NOMO-1 (cell line): ENCODE measurements around the gene CNNM4.

Source experiments
- DNase-seq, 2 experiments: peaks; one replicate each; lab custom pipeline; 2025; ENCODE audit not compliant: unreplicated experiment in 2 of 2; lab: John Stamatoyannopoulos, UW

CNNM4 gene

DNA sequence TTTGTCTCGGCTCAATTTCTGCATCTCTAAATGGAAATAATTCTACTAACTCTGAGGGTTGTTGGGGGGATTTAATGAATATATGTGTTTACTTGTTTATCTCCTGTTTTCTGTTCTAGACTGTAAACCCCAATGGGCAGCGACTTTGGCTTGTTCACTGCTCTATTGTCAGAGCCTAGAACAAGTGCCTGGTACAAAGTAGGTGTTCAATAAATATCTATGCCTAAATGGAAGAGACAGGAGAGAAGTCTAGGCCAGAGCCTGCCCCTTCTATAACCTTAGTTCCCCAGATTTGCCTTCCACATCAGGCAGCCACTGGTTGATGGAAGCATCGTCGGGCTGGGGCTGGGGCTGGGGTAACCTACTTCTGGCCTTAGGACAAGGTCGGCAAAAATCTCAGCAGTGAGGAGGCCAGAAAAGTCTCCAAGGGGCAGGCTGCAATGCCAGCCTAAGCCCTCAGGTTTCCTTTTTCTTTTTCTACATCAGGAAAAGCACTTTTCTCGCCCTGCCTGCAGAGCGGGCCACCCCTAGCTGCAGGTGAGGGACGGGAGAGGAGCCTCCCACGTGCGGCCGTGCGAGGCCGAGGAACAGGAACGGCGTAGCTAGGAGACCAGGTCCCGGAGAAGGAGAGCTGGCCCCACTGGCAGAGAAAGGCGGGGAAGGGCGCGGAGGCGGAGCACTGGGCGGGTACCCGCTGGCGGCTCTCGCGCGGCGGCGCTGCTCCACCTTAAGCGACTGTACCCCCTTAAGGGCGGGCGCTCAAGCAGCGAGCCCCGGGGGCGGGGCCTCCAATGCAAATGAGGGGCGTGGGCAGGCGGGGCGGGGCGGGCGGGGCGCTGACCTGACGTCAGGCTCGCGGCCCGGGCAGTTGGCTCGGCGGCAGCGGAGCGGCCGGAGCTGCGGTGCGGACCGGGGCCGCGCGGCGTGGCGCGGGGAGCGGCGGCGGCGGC, at the start of gene CNNM4:
Gene CNNM4, plus strand, starts transcription at position 867 of the 950 bp plus-strand sequence. CDS start 98 bp downstream, outside the sequence.
- DNase-seq: peak; percentile 79 to 96

DNA sequence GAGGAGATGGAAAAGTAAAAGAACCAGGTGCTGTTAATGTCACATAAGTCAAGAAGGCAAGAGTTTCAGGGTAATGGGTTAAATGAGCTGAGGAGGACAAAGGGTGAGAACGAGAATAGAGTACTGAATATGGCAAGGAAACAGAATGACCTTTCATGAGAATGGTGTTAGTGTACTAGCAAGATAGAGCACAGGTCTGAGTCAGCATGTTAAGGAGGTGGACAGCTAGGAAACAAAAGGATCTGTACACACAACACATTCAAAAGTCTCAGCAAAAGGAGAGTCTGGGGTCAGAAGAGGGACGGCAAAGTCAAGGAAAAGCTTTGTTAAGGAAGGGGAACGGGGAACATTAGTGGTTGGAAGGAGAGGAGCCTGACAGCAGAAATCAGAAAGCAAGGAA, 49.7 kb upstream of the CNNM4 start:
- DNase-seq: no peak

DNA sequence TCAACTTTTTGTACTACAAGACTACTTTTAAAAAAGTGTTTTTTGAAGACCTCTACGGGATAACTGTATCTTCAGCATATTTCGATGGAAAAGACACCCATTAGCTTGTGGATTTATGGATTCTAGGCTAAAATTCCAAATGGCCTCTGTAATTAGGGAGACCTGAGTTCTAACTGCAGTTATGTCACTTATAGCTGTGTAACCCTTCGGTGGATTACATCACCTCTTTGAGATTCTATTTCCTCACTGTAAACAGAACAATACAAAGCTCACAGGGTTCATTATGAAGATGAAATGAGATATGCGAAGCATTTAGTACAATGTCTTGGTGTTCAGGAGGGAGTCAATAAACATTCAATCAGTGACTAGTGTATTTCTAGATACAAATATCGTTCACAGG, 45.0 kb upstream of the CNNM4 start:
- no peak for DNase-seq

DNA sequence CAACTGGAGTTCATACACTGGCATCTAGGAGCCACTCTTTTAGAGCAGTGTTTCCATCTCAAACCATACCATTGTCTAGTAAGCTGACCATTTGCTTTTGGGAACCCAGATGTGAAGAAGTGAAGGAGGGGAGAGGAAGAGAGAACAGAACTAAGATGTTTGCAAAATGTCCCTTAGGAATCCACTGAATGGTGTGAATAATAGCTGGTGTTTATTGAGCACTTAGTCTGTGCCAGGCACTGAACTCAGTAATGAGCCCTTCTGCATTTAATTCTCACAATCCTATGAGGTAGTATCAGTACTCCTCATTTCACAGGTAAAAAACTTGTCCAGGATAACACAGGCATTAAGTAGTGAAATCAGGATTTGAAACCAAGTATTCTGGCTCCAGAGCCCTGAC, 44.3 kb upstream of the CNNM4 start:
- DNase-seq: no peak

DNA sequence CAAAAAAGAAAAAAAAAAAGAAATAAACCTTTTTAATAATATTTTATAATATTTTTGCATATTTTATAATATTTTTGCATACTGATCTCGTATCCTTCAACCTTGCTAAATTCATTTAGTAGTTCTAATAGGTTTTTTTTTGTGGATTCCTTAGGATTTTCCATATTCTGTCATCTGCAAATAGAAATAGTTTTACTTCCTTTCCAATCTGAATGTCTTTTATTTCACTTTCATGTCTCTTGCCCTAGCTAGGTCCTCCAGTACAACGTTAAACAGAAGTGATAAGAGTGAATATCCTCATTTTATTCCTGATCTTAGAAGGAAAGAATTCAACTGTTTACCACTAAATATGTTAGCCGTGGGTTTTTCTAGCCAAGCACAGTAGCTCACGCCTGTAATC, 34.6 kb upstream of the CNNM4 start:
- DNase-seq: no peak

DNA sequence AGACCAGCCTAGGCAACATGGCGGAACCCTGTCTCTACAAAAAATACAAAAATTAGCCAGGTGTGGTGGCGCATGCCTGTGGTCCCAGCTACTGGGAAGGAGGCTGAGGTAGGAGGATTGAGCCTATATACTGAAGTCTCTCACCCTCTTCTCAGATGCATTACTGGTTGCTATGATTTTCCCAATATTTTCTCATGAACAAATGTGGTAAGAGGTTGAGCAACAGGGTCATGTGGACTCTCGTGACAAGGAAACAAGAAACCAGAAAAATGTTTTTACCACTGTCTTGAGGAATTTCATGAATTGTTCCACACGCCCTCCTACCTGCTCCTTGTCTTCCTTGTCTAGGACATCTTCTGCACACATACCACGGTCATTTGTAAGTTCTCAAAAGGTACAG, 33.3 kb upstream of the CNNM4 start:
- no peak for DNase-seq

DNA sequence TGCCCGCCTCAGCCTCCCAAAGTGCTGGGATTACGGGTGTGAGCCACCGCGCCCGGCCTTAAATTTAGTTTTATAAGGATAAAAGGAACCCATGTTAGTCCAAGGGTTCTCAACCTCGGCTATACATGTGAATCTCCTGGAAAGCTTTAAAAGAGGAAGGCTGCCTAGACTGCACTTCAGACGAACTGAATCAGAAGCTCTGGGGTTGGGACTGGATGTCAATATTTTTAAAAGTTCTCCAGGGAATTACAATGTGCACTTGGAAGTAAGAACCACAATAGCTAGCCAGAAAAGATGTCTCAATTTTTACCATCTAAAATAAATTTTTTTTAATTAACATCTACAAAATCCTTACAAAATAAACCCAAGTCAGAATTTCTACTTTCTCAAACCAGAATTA, 31.0 kb upstream of the CNNM4 start:
- DNase-seq: no peak

DNA sequence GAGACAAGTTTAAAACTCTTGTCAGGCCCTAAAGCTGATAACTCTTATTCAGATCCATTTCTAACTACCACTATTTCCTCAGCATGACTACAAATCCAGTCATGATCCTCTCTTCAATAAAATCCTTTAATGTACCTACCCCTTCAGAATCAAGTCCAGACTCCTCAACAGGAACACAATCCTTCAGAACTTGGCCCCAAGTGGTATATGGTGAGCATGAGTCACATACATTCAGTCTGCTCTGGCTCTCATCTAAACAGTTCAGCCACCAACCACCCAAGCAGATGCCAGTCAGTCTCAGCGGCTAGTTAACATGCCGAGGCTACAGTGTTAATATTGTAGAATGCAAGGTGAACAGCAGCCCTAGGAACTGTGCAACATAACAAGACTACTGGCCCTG, 30.5 kb upstream of the CNNM4 start:
- DNase-seq: no peak

DNA sequence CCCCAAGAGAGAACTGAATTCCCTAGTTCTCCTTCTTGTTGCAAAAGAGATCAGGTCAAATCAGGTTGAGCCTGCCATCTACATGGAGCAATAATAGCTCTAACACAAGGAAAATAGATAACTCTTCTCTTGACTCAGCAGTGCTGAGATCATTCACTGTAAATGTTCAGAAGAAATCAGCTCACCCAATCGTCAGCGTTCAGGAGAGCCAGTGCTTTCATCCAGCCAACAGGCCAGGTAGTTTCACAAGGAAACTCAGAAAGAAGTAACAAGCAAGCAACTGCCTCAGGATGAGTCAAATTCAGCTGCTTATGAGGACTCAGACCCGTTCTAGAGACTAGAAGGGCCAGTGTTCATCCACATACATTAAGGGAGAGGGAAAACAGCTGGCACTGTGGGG, 26.8 kb upstream of the CNNM4 start:
- no peak for DNase-seq

DNA sequence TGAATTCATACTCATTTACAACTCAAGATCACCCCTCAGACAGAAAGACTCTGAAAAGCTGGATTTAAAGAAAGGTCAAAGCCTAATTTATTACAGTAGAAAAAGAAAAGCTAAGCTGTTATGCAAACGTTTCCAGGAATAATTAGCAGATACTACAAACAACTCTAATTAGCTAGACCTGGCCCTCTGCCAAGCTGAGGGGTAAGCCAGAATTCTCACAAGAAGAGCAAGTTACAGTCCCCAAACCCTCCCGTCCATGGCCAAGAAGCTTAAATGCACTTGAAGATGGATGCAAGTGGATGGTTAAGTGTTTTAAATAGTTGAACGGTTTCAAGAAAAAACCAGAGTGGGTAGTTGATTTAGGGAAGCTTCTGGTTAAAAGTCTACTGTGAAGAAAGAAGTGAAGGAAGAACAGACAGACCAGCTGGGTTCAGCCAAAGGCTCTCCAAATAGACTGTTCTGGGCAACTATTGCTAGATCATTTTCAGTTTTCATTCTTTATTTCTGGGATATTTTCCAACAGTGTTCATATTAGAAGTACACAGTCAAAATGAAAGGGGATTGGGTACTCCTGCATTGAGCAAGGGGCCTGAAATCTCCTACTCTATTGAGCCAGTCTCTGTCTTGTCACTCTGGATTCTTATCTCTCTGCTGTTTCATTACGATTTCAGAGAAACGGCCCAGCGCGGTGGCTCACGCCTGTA, 25.7 kb upstream of the CNNM4 start:
- no peak for DNase-seq

DNA sequence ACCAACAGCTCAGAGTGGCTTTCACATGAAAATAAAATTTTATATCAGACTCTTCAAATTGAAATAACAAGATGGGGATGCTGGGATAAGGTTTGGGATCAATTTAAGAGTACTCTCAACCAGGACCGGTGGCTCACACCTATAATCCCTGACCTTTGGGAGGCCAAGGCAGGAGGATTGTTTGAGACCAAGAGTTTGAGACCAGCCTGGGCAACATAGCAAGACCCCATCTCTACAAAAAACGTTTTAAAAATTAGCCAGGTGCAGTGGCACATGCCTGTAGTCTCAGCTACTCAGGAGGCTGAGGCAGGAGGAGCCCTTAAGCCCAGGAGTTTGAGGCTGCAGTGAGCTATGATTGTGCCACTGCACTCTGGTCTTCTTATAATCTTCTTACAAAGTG, 23.5 kb upstream of the CNNM4 start:
- no peak for DNase-seq

DNA sequence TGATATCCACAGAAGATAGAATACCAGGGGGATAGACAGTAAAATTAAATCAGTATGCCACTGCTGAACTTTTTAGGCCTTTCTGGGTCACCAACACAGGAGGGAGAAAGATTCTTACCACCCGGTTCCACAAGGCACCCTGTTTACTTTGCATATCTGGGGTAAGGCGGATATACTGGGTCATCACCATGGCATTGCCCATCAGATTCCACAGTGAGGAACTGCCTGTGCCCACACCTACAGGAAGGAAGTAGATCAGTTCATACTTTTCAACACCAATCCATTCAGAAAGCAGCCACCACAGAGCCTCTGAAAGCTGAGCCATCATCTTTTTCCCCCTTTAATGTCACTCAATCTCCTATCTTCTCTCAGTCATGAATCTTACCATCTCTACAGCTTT, 22.9 kb upstream of the CNNM4 start:
- DNase-seq: no peak

DNA sequence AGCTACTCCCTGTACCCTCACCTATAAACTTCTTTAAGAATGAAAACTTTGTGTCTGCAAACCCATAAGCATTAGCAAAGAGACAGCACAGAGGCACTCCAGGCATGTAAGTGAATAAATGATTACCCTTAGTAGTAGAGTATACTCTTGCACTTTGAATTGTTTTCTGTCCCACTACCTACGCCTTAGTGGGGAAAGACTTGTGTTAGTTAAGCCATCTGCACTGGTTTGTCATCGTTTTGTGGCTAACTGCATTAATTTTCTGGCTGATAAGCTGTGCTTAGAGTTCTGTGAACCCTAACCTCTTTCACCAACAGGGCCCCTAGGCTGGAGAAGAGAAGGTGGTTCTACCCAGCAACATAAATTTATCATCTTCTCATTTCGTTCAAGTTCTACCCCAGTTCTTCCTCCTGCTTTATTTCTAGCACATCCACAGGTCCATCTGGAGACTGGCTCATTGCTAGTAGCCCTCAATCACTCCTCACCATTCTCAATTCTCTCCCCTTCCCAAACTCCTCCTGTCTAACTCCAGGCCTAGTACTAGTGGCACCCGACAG, 21.5 kb upstream of the CNNM4 start:
- DNase-seq: no peak

DNA sequence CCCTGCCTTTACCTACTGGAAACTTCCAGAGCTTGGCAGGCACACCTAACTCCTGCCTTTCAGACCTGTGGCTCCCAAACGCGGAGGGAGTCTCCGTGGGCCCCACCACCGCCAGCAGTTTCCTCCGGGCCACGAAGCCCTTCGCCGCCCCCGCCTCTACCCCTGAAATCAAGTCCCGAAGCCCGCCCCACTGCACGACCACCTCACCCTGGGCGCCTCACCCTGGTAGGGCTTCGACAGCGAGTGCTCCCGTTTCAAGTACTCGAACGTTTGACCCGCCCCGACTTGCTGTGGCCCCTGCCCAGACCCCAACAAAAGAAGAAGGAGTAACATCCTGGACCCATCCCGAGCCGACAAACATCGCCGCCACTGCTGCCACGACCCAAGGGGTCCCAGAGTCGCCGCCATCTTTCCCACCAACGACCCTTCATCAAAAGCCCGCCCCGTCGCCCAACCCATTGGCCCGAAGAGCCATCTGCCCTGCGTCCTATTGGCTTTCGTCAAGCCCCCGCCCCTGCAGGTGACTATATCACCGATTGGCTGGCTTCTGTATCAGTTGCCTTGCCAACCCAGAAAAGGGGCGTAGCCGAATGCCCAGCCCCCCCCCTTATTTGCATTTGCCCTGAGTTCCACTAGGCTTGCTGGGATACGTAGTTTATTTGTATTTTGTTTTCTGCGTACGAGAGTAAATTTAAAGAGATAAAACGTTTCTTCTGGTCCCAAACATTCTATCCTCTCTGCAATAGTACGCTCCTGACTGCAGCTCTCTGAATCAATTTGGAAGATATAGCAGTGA, 20.9 kb upstream of the CNNM4 start, which contains the start of gene LMAN2L:
Gene LMAN2L, minus strand, starts transcription at position 432 of the 796 bp plus-strand sequence. Its CDS starts 24 bp downstream, at position 408.
- DNase-seq: peak; percentile 96 to 98

DNA sequence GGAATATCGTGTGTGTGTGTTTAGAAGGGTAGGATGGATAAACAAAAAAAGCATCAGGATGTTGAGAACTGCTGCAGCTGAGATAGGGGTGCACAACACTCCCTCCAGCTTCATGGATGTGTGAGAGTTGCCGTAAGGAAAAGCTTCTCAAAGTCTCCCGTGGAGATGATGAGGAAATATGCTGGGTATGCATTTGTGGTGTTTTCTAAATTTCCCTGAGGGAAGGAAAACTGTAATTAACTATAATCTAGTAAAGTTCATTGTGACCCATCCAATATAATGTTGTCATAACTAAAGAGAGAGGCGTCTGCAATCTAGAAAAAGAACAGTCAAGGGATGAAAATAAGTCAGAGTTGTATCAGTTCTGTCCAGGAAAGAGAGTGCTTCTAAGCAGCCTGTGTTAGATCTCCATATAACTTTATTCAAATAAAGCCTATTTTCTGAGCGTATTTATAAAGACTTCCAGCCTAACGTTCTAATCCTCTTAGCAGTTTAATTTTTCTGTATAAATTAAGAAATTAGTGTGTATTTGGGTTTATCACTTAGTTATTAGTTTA, 13.6 kb upstream of the CNNM4 start:
- DNase-seq: no peak

DNA sequence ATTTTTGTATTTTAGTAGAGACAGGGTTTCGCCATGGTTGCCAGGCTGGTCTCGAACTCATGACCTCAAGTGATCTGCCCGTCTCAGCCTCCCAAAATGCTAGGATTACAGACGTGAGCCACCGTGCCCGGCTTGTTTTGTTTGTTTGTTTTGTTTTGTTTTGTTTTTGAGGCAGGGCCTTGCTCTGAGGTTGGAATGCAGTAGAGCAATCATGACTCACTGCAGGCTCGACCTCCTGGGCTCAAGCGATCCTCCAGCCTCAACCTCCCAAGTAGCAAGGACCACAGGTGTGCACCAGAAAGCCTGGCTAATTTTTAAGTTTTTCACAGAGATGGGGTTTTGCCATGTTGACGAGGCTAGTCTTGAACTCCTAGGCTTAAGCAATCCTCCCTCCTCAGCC, 8.9 kb upstream of the CNNM4 start:
- no peak for DNase-seq

DNA sequence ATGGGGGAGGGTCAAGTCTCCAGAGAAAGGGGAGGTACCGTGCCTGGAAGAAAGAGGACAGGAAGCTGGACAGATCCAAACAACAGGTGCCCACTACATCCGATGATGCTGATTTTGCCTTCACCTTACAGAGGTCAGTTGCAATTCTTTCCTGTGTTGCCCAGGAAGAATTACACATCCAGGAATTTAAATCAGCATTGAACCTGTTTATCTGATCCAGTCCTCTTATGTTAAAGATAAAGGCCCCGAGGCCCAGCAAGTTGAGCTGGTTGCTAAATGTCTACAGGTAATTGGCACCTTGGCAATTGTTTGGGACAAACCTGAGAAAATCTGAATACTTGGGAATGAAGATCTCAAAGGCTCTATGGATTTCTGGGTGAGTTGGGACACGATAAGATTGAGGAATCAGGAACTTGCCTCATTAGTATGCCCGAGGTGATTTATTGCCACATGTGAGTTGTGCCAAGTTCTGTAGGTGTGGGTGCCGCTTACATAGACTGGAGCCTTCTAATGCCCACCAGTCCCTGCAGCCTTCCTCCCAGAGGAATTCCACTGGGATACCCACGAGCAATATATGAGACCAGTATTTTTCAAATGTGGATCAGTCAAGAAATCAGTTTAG, 6.9 kb upstream of the CNNM4 start:
- DNase-seq: no peak

DNA sequence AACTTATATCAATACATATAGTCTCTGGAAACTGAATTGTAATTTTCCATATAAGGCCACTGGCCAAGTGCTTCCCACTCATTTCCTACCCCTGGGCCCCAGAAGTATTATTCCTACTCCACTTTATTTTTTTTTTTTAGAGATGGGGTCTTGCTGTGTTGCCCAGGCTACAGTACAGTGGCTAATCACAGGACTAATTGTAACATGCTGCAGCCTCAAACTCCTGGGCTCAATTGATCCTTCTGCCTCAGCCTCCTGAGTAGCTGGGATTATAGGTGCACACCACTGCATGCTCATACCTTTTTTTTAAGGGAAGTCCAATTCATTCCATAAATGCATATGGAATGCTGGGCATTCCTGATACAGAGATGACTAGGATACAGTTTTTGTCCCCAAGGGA, 6.4 kb upstream of the CNNM4 start:
- no peak for DNase-seq

DNA sequence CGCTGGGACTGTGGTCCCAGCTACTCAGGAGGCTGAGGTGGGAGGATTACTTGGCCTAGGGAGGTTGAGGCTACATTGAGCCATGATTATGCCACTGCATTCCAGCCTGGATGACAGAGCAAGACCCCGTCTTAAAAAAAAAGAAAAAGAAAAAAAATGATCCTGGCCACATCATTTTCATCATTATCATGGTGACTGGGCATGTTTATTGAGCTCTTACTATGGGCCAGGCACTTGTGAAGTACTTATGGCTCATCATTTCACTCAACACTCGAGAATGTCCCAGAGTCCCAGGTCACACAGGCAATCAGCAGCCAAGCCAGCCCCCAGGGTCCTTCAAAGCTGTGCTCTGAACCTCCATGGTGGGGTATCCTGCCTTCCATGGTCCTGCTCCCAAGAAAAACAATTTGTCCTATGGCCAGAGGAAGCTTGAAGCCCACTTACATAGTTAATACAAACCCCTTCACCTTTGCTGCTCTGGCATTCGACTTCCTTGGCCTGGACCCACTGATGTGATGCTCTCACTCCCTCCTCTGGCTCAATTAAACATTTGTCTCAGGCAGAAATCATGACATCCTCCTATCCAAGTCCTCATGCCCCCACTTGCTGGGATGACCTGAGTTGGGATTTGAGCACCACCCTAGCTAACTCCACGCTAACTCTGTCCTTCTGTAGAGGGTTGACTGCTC, 3.8 kb upstream of the CNNM4 start:
- DNase-seq: no peak

DNA sequence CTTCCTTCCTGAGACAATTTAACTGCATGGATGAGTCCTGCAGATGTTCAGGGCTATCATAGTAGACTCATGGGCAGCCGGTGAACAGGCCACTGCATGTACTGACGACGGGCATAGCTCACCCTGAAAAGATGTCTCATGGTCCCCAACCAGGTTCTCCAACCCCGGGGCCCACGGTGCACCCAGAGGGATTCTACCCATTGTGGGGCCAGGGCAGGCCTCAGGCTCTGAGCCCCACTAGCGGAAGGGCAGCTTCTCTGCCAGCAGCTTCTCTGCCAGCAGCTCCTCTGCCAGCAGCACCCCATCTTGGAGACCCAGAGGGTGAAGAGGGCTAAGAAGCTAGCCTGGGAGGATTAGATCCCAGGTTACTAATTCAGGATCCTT, 3.2 kb upstream of the CNNM4 start:
- no peak for DNase-seq
